GM18502 (cell line): ENCODE measurements around the gene PRRT4.

ENCODE experiments used
- ATAC-seq: cut with Tn5 transposase; IDR thresholded peaks from one replicate; pipeline ENCODE4 v1.9.1; 2021; ENCODE audit warnings: mild to moderate bottlenecking; ENCODE audit not compliant: unreplicated experiment, poor library complexity

PRRT4 gene

GRCh38 chr7:128351296-128352152 lies 10.0 kb downstream of the PRRT4 start:
- no peak for ATAC-seq

GRCh38 chr7:128350708-128351295 lies 10.7 kb downstream of the PRRT4 start:
- no peak for ATAC-seq

GRCh38 chr7:128349466-128349825 lies 12.0 kb downstream of the PRRT4 start:
- ATAC-seq: no peak

- no peak for ATAC-seq
Observed at GRCh38 chr7:128347647-128348097, 13.8 kb downstream of the PRRT4 start.

GRCh38 chr7:128344431-128344774 lies 17.1 kb downstream of the PRRT4 start:
- ATAC-seq: no peak

GRCh38 chr7:128343554-128344430 lies 17.7 kb downstream of the PRRT4 start, which contains the start of gene RBM28:
Gene RBM28, minus strand, starts transcription at chr7:128343908. Its CDS starts 115 bp downstream, at chr7:128343793.
- ATAC-seq: peak; percentile 96

- ATAC-seq: no peak
Observed at GRCh38 chr7:128341733-128342132, 19.8 kb downstream of the PRRT4 start.

- no peak for ATAC-seq
Observed at GRCh38 chr7:128335730-128336129, 25.8 kb downstream of the PRRT4 start.

GRCh38 chr7:128324368-128324680 lies 37.2 kb downstream of the PRRT4 start:
- no peak for ATAC-seq

- no peak for ATAC-seq
Observed at GRCh38 chr7:128323459-128324367, 37.8 kb downstream of the PRRT4 start.

- ATAC-seq: no peak
Observed at GRCh38 chr7:128323040-128323439, 38.5 kb downstream of the PRRT4 start.

GRCh38 chr7:128322040-128322643 lies 39.3 kb downstream of the PRRT4 start:
- ATAC-seq: no peak

- no peak for ATAC-seq
Observed at GRCh38 chr7:128321044-128321422, 40.5 kb downstream of the PRRT4 start.

GRCh38 chr7:128318691-128319090 lies 42.8 kb downstream of the PRRT4 start:
- no peak for ATAC-seq

GRCh38 chr7:128311013-128311412 lies 50.5 kb downstream of the PRRT4 start:
- ATAC-seq: no peak

- ATAC-seq: no peak
Observed at GRCh38 chr7:128310499-128310898, 51.0 kb downstream of the PRRT4 start.

GRCh38 chr7:128309976-128310375 lies 51.5 kb downstream of the PRRT4 start:
- ATAC-seq: no peak

- no peak for ATAC-seq
Observed at GRCh38 chr7:128309124-128309523, 52.4 kb downstream of the PRRT4 start.

- ATAC-seq: no peak
Observed at GRCh38 chr7:128307061-128307460, 54.4 kb downstream of the PRRT4 start.

- ATAC-seq: no peak
Observed at GRCh38 chr7:128304212-128304611, 57.3 kb downstream of the PRRT4 start.
